HCT116 (cell line): Measurements from ENCODE around the gene TM9SF4. TPM values are rescaled to one million over a fixed set of nuclear protein-coding genes. Genes with fewer than 3 reads are reported as not detected.

ENCODE experiments used
- ATAC-seq: fragments of 200-7000 bp; cut with Tn5 transposase; 2 replicates; pipeline ENCODE4 v1.9.1; 2020; ENCODE audit warnings: mild to moderate bottlenecking, moderate library complexity
- BruUV-seq: library from RNA; stranded (reverse); fragments of 400-500 nt; replicated peaks from 2 replicates; lab custom pipeline; 2021; lab: Mats Ljungman, UMichigan
- CTCF ChIA-PET: fragments of 300-600 bp; sonication (Branson Sonifier 250); formaldehyde crosslinking; loops from one replicate; lab custom pipeline; 2021; ENCODE audit warnings: antibody characterized with exemption; lab: Charles Lee
- POLR2A ChIA-PET: fragments of 300-600, 350-600 bp; sonication (Branson Sonifier 250); formaldehyde crosslinking; loops from one replicate; lab custom pipeline; 2021; ENCODE audit warnings: antibody characterized with exemption; lab: Charles Lee
- RAD21 ChIA-PET, 2 experiments: fragments of 300-600 bp; sonication (Branson Sonifier 250); formaldehyde crosslinking; loops; one replicate each; lab custom pipeline; 2023; ENCODE audit warnings: low total read pairs in 2 of 2; ENCODE audit not compliant: uncharacterized antibody in 2 of 2, unreplicated experiment in 2 of 2, low non-redundant PET in 1 of 2; lab: Charles Lee
- DNase-seq: peaks from one replicate; pipeline ENCODE4 v3.0.0-alpha.2; 2010; ENCODE audit warnings: low read depth, low spot score
- H2AFZ ChIP-seq: fragments of 200-600 bp; shearing (Covaris generic), sonication (generic); 2 replicates; pipeline ENCODE4 v1.6.1; 2017; ENCODE audit warnings: low read depth, mixed run types, mixed read lengths, antibody characterized with exemption, low read length; ENCODE audit not compliant: poor library complexity, severe bottlenecking
- H3K27ac ChIP-seq: 2 replicates; pipeline ENCODE4 v1.5.1; 2012; ENCODE audit warnings: low read depth, low read length
- H3K27me3 ChIP-seq: fragments of 200-600 bp; sonication (generic); 2 replicates; pipeline ENCODE4 v1.6.1; 2016; ENCODE audit warnings: mixed run types, low read length, mixed read lengths; ENCODE audit not compliant: insufficient read depth
- H3K36me3 ChIP-seq, 2 experiments: fragments of 200-500 bp in 1 of 2; fragments of 200-600 bp in 1 of 2; sonication (Bioruptor generic) in 1 of 2; sonication (generic) in 1 of 2; 2 replicates each; pipeline versions ENCODE4 v1.5.1 to v1.6.1; 2014 to 2016; ENCODE audit warnings: low read length in 2 of 2, inconsistent platforms in 1 of 2, mixed read lengths in 1 of 2, mixed run types in 1 of 2; ENCODE audit not compliant: insufficient read depth in 2 of 2, control insufficient read depth in 1 of 2
- H3K4me1 ChIP-seq, 2 experiments: fragments of 200-600 bp in 1 of 2; sonication (generic) in 1 of 2; 2 replicates each; pipeline versions ENCODE4 v1.5.1 to v1.6.1; 2012 to 2017; ENCODE audit warnings: low read length in 2 of 2, inconsistent platforms in 1 of 2, mild to moderate bottlenecking in 1 of 2, mixed read lengths in 1 of 2, mixed run types in 1 of 2, moderate library complexity in 1 of 2; ENCODE audit not compliant: insufficient read depth in 2 of 2, control insufficient read depth in 1 of 2
- H3K4me2 ChIP-seq: fragments of 200-600 bp; sonication (generic); 2 replicates; pipeline ENCODE4 v1.6.1; 2017; ENCODE audit warnings: mixed run types, low read length, mixed read lengths
- H3K4me3 ChIP-seq, 2 experiments: fragments of 200-600 bp in 1 of 2; sonication (generic) in 1 of 2; replicated peaks in 1 of 2; 2 replicates each; pipeline ENCODE4 v1.5.1; 2011 to 2016; ENCODE audit warnings: low read length in 2 of 2, control low read depth in 1 of 2, low read depth in 1 of 2, mild to moderate bottlenecking in 1 of 2, mixed read lengths in 1 of 2, mixed run types in 1 of 2
- H3K79me2 ChIP-seq: fragments of 200-600 bp; sonication (generic); 2 replicates; pipeline ENCODE4 v1.6.1; 2017; ENCODE audit warnings: mild to moderate bottlenecking, mixed run types, low read length, moderate library complexity, mixed read lengths; ENCODE audit not compliant: insufficient read depth
- H3K9ac ChIP-seq: fragments of 200-600 bp; sonication (generic); 2 replicates; pipeline ENCODE4 v1.6.1; 2016; ENCODE audit warnings: low read length, mixed read lengths
- H3K9me2 ChIP-seq: fragments of 200-600 bp; sonication (generic), shearing (Covaris generic); 2 replicates; pipeline ENCODE4 v1.6.1; 2017; ENCODE audit warnings: mixed run types, mild to moderate bottlenecking, moderate library complexity; ENCODE audit not compliant: insufficient read depth
- H3K9me3 ChIP-seq, 2 experiments: fragments of 200-500 bp in 1 of 2; fragments of 200-600 bp in 1 of 2; sonication (Bioruptor generic) in 1 of 2; sonication (generic) in 1 of 2; 2 replicates each; pipeline ENCODE4 v1.6.1; 2014 to 2017; ENCODE audit warnings: low read length in 2 of 2, mixed read lengths in 2 of 2, inconsistent platforms in 1 of 2, low read depth in 1 of 2, mild to moderate bottlenecking in 1 of 2, mixed run types in 1 of 2, moderate library complexity in 1 of 2; ENCODE audit not compliant: control insufficient read depth in 1 of 2, insufficient read depth in 1 of 2
- H4K20me1 ChIP-seq: fragments of 200-600 bp; sonication (generic), shearing (Covaris generic); 2 replicates; pipeline ENCODE4 v1.6.1; 2017; ENCODE audit warnings: mixed run types, mild to moderate bottlenecking, moderate library complexity; ENCODE audit not compliant: insufficient read depth
- EZH2 ChIP-seq: fragments of 200-600 bp; sonication (generic); IDR thresholded peaks from 2 replicates; pipeline ENCODE4 v1.6.1; 2017; ENCODE audit warnings: antibody characterized with exemption, mixed run types
- FOSL1 ChIP-seq: IDR thresholded peaks from 2 replicates; pipeline ENCODE4 v1.6.1; 2012; ENCODE audit warnings: low read depth
- JUND ChIP-seq: IDR thresholded peaks from 2 replicates; pipeline ENCODE4 v1.6.1; 2012
- POLR2A ChIP-seq: IDR thresholded peaks from 2 replicates; pipeline ENCODE4 v1.7.0; 2011; ENCODE audit warnings: borderline replicate concordance; ENCODE audit not compliant: insufficient read depth, insufficient read length; ENCODE audit errors: extremely low read depth
- SIN3A ChIP-seq: IDR thresholded peaks from 2 replicates; pipeline ENCODE4 v1.6.1; 2012; ENCODE audit warnings: low read depth
- SP1 ChIP-seq: IDR thresholded peaks from 2 replicates; pipeline ENCODE4 v1.6.1; 2012; ENCODE audit warnings: low read depth
- SRF ChIP-seq: IDR thresholded peaks from 2 replicates; pipeline ENCODE4 v1.6.1; 2012; ENCODE audit warnings: low read depth
- intact Hi-C: fragments of 100-400 bp; cut with micrococcal nuclease; formaldehyde crosslinking; loops from 2 replicates; pipeline ENCODE4 v1.10.0; 2022
- total RNA-seq: library from RNA; stranded (reverse); gene quantifications from one replicate; pipeline ENCODE4 v1.2.1, GENCODE V29; 2021; ENCODE audit not compliant: unreplicated experiment
- TF ChIP-seq, protein P1 (sequence below): IDR thresholded peaks from 2 replicates; pipeline ENCODE4 v1.6.1; 2012
- TF ChIP-seq, protein P2 (sequence below): IDR thresholded peaks from 2 replicates; pipeline ENCODE4 v1.6.1; 2011; ENCODE audit warnings: mild to moderate bottlenecking, low read length, moderate library complexity; ENCODE audit not compliant: insufficient replicate concordance; ENCODE audit errors: extremely low read depth

Gene TM9SF4
- total RNA-seq, 1 experiment from 2014 or later, result 51.2 TPM

DNA sequence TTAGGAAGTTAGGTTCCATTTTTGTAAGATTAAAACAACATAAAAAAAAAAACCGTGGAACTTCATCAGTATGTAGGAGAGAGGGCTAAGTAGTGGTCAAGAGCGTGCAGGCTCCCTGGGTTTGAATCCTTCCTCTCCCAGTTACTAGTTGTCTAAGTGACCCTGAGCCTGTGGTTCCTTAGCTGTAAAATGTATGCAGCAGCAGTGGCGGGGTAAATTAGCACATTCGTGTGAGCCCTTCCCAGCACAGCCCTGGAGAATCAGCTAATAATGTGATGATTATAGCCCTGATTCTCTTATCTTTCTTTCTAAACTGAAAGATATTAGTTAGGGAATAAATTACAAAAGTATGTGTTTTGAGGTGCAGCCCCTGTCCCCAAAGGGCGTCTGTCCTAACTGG is 32.6 kb downstream of the TM9SF4 start:
- Histone ChIP-seq H4K20me1 (no peaks in the 10 kb centered on the region), H3K4me1 (no peaks in the 10 kb centered on the region), H3K9me2 (no peaks in the 10 kb centered on the region), H3K27me3 (no peaks in the 10 kb centered on the region), H3K9ac (no peak overlapping the region), H3K36me3 (peaks cover 52 to 59% of the 10 kb centered on the region in 2 experiments; a peak in 3 of 4 replicates), H3K9me3 (no peaks in the 10 kb centered on the region), H3K4me2 (no peak overlapping the region), H2AFZ (no peak overlapping the region), H3K4me3 (no peak overlapping the region), H3K27ac (no peak overlapping the region), H3K79me2 (peaks cover 6% of the 10 kb centered on the region)
- no peak for DNase-seq
- ChIA-PET CTCF (no interaction called here), RAD21 (no interaction called here), POLR2A (no interaction called here)
- intact Hi-C loops, result no loop called here
- TF ChIP-seq SP1 (no peak), FOSL1 (no peak), SRF (no peak), SIN3A (no peak)
- TF ChIP-seq, protein P1, sequence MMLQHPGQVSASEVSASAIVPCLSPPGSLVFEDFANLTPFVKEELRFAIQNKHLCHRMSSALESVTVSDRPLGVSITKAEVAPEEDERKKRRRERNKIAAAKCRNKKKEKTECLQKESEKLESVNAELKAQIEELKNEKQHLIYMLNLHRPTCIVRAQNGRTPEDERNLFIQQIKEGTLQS, result no peak
- TF ChIP-seq, protein P2, sequence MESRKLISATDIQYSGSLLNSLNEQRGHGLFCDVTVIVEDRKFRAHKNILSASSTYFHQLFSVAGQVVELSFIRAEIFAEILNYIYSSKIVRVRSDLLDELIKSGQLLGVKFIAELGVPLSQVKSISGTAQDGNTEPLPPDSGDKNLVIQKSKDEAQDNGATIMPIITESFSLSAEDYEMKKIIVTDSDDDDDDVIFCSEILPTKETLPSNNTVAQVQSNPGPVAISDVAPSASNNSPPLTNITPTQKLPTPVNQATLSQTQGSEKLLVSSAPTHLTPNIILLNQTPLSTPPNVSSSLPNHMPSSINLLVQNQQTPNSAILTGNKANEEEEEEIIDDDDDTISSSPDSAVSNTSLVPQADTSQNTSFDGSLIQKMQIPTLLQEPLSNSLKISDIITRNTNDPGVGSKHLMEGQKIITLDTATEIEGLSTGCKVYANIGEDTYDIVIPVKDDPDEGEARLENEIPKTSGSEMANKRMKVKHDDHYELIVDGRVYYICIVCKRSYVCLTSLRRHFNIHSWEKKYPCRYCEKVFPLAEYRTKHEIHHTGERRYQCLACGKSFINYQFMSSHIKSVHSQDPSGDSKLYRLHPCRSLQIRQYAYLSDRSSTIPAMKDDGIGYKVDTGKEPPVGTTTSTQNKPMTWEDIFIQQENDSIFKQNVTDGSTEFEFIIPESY, result no peak
- ATAC-seq, result no peak
- no TSS peak for BruUV-seq

DNA sequence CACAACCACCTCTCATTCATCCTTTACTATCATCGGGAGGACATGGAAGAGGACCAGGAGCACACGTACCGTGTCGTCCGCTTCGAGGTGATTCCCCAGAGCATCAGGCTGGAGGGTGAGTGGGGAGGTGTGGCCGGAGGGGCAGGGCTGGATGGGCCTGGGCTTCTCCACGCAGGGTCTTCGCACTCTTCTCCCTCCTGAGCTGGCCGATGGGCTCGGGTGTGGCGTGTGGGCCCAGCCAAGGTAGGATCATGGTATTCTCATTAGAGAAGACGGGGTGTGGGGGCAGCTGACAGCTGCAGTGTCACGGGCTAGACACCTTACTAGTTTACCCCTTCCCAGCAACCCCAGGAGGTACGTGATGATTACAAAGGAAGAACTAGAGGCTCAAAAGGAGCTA is 33.5 kb downstream of the TM9SF4 start:
- Histone ChIP-seq H3K4me1 (no peaks in the 10 kb centered on the region), H4K20me1 (no peaks in the 10 kb centered on the region), H3K4me3 (no peak overlapping the region), H3K9me3 (no peaks in the 10 kb centered on the region), H3K27ac (no peak overlapping the region), H3K9me2 (no peaks in the 10 kb centered on the region), H3K9ac (no peak overlapping the region), H3K79me2 (peaks cover 5% of the 10 kb centered on the region; the same call in 1 of the 2 replicates), H2AFZ (no peak overlapping the region), H3K4me2 (no peak overlapping the region), H3K36me3 (peaks cover 53% of the 10 kb centered on the region in 2 experiments; a peak in 3 of 4 replicates), H3K27me3 (no peaks in the 10 kb centered on the region)
- ATAC-seq, result no peak
- ChIA-PET POLR2A (no interaction called here), RAD21 (no interaction called here), CTCF (no interaction called here)
- TF ChIP-seq, protein P2, result no peak
- TF ChIP-seq POLR2A (no peak), JUND (no peak), EZH2 (no peak)
- intact Hi-C loops, result no loop called here
- DNase-seq, result no peak
- BruUV-seq, result no TSS peak
